ENCODE results near the gene CDH22. TPM values are rescaled to one million over a fixed set of nuclear protein-coding genes. Genes with fewer than 3 reads are reported as not detected.

CDH22 gene
- total RNA-seq, 1 donor from 2014 or later, result not detected

DNA sequence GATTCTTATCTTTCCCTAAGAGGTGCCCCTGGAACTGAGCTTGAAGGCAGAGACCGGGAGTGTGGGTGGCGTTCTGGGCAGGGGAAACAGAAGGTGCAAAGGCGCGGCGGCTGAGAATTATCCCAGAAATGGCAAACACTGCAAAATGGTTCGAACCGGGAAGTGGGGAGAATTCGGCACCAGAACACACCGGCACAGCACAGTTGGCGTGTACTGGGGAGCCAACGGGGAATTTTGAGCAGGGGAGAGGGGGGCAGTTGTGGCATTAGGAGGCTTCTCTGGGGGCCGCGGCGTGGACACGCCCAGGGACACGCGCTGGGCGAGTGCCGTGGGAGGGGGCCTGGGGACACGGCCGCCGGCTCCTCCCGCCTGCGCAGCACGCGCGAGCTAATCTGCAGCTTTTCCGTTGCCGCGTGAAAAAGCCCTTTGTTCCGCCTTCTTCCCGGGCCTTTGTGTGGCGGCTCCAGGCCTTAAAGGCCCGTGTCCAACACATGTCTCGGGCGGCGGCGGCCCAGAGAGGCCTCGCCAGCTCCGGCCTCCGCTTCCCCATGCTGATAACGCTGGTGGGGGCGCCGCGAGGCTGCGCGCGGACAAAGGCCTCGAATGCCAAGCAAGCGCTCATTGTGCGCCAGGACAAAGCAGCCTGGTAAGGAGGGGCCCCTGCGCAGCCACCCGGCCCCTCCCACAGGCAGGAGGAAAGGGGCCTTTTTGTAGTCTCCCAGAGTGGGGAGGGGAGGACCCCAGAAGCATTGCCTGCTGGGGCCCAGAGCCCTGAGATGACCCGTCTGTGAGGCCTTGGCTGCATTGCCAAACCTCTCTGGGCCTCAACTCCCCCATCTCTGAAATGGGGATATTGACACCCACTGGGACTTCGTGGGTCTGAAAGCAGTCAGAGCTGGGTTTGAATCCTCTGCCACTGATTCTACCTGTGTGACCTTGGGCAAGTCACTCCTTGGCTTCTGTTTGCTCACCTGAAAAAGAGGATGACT is 107.4 kb downstream of the CDH22 start:
- DNase-seq (ENCODE audit: low spot score in 2 of 2), result no peak
- TF ChIP-seq, protein P1, sequence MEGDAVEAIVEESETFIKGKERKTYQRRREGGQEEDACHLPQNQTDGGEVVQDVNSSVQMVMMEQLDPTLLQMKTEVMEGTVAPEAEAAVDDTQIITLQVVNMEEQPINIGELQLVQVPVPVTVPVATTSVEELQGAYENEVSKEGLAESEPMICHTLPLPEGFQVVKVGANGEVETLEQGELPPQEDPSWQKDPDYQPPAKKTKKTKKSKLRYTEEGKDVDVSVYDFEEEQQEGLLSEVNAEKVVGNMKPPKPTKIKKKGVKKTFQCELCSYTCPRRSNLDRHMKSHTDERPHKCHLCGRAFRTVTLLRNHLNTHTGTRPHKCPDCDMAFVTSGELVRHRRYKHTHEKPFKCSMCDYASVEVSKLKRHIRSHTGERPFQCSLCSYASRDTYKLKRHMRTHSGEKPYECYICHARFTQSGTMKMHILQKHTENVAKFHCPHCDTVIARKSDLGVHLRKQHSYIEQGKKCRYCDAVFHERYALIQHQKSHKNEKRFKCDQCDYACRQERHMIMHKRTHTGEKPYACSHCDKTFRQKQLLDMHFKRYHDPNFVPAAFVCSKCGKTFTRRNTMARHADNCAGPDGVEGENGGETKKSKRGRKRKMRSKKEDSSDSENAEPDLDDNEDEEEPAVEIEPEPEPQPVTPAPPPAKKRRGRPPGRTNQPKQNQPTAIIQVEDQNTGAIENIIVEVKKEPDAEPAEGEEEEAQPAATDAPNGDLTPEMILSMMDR (IDR thresholded peaks at IDR 0.05), result no peak
- Histone ChIP-seq H3K4me3 (no peak overlapping the region), H3K27me3 (no peaks in the 10 kb centered on the region), H3K27ac (no peak overlapping the region), H3K9me3 (no peaks in the 10 kb centered on the region), H3K4me1 (no peaks in the 10 kb centered on the region), H3K36me3 (no peaks in the 10 kb centered on the region)
- intact Hi-C loops (cut with DNase I), result no loop called here

DNA sequence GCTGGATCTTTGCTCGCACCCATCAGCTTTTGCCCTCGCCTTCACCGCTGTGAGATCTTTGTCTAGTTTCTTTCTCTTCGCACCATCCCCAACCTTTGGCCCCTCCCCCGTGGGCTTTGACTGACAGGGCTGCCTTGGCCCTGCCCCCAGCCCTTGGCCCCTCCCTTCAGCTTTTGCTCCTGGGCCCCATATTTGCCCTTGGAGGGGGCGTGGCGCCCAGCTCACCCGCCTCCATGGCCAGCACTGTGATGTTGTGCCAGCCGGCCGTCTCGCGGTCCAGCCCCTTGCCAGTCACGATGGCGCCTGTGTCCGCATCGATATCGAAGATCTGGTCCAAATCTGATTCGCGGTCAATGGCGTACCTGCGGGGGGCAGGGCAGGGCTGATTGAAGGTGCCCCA is 109.1 kb downstream of the CDH22 start:
- TF ChIP-seq, protein P1 (IDR thresholded peaks at IDR 0.05), result no peak
- peak overlapping the region in 1 of 2 donors; percentile 0 for H3K4me3 ChIP-seq
- no peaks in the 10 kb centered on the region for H3K27me3 ChIP-seq
- H3K36me3 ChIP-seq, result no peaks in the 10 kb centered on the region
- no peaks in the 10 kb centered on the region for H3K9me3 ChIP-seq
- intact Hi-C loops (cut with DNase I), result no loop called here
- DNase-seq (ENCODE audit: low spot score in 2 of 2), result no peak
- H3K27ac ChIP-seq, result no peak overlapping the region
- no peaks in the 10 kb centered on the region for H3K4me1 ChIP-seq

DNA sequence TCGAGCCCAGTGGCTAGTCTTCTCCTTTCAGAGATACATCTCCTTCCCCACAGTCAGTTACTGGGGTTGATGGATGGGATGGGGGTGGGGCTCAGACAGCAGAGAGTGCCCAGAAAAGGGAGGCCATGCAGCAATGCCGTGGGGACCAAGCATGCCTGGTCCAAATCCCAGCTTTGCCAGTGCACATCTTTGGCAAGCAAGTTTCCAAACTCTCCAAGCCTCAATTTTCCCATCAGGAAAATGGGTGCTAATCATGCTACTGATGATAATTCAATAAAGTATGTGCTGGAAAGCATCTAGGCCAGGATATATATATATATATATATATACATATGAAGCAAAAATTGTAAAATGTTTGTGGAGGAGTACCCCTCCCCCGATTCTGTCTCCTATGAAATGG is 111.3 kb downstream of the CDH22 start:
- Histone ChIP-seq H3K27me3 (no peaks in the 10 kb centered on the region), H3K4me1 (no peaks in the 10 kb centered on the region)

DNA sequence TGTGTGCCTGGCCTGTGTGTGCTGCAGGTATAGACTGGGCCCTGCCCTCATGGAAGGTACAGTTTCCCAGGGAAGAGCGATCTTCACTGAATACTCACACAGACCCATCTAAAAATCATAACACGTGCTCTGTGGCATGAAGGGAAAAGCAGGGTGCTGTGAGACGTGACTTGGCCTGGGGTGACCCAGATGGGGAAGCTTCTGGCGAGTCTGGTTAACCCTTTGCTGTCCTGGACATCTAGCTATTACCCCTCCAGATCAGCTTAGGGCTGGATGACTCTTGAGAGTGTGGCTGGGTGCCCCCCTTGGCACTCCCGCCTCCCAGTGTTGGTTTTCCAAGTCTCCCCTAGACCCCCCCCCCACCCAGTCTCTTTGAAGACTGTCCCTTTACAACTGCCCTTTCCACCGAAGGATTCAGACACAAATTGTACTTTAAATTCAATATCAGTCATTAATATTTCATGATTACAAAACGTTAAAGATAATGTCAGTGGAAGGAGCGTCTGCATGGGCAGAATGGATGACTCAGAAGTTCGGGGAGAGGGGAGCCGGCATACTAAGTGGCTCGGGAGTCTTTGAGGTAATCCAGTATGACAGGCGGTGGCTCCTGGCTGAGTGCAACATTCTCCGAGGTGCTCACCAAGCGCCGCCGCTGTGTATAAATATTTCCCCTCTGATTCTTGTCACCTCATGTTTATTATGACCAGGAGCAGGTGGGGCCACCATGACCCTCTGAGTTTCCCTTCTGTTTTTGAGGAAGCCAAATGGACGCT is 112.8 kb downstream of the CDH22 start:
- Histone ChIP-seq H3K4me3 (no peak overlapping the region), H3K27ac (no peak overlapping the region), H3K36me3 (no peaks in the 10 kb centered on the region), H3K27me3 (no peaks in the 10 kb centered on the region), H3K9me3 (no peaks in the 10 kb centered on the region), H3K4me1 (no peaks in the 10 kb centered on the region)
- intact Hi-C loops (cut with DNase I), result no loop called here
- TF ChIP-seq, protein P1 (IDR thresholded peaks at IDR 0.05), result no peak
- no peak for DNase-seq (ENCODE audit: low spot score in 2 of 2)

More for the DNA sequence above, 111.3 kb downstream of the CDH22 start:
- TF ChIP-seq, protein P1 (IDR thresholded peaks at IDR 0.05), result no peak
- no peak overlapping the region for H3K27ac ChIP-seq
- no peaks in the 10 kb centered on the region for H3K9me3 ChIP-seq
- no peak for DNase-seq (ENCODE audit: low spot score in 2 of 2)
- intact Hi-C loops (cut with DNase I), result no loop called here
- no peak overlapping the region for H3K4me3 ChIP-seq
- H3K36me3 ChIP-seq, result no peaks in the 10 kb centered on the region

DNA sequence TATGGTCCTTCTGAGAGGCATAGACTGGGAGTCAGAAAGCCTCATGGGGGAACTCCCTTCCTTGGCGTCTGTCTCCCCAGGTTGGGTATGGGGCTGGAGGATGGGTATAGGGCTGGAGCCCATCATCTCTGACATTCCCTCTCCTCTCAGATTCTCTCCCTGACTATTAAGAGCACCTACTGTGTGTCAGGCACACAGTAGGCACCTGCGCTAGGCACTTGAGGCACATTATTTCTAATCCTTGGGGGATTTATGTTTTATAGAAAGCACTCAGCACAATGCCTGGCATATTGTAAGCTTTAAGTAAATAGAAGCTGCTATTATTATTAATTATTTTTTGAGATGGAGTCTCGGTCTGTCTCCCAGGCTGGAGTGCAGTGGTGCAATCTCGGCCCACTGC is 113.9 kb downstream of the CDH22 start:
- Histone ChIP-seq H3K4me3 (no peak overlapping the region), H3K9me3 (no peaks in the 10 kb centered on the region), H3K27me3 (no peaks in the 10 kb centered on the region), H3K27ac (no peak overlapping the region), H3K4me1 (no peaks in the 10 kb centered on the region), H3K36me3 (no peaks in the 10 kb centered on the region)
- no peak for DNase-seq (ENCODE audit: low spot score in 2 of 2)
- intact Hi-C loops (cut with DNase I), result no loop called here
- TF ChIP-seq, protein P1 (IDR thresholded peaks at IDR 0.05), result no peak

Measured in ascending aorta (tissue), 2 donors.